CD4-positive, alpha-beta memory T cell (primary cell): ENCODE measurements around the gene PARK7. TPM values are rescaled to one million over a fixed set of nuclear protein-coding genes. Genes with fewer than 3 reads are reported as not detected.
A peak's percentile ranks its signal among the peaks of the same experiment; 100 is the strongest.
"Not testable (repeated sequence)": the region's sequence is repeated elsewhere in the genome, so short reads cannot be mapped to it uniquely, and the experiment has no call there.

Experiments
- CTCF ChIA-PET: fragments of 350-600 bp; sonication (Branson Sonifier 250); formaldehyde crosslinking; loops from one replicate; lab custom pipeline; 2021; ENCODE audit warnings: inconsistent platforms; ENCODE audit not compliant: partially characterized antibody; lab: Charles Lee
- POLR2A ChIA-PET: fragments of 350-600 bp; sonication (Branson Sonifier 250); formaldehyde crosslinking; loops from one replicate; lab custom pipeline; 2021; ENCODE audit not compliant: partially characterized antibody; lab: Charles Lee
- DNase-seq, 5 donors: peaks; one replicate each; pipeline versions ENCODE4 v3.0.0 to v3.0.0-alpha.2; 2020 to 2022; ENCODE audit warnings: mixed read lengths in 1 of 5
- H3K27ac ChIP-seq: one replicate; pipeline ENCODE4 v1.7.0; 2013; ENCODE audit warnings: low read depth, low read length
- H3K27me3 ChIP-seq: 2 replicates; pipeline ENCODE4 v1.7.0; 2013; ENCODE audit warnings: mild to moderate bottlenecking, low read length, moderate library complexity; ENCODE audit not compliant: insufficient read depth
- H3K36me3 ChIP-seq: 2 replicates; pipeline ENCODE4 v1.7.0; 2013; ENCODE audit warnings: mild to moderate bottlenecking, low read length, moderate library complexity; ENCODE audit not compliant: insufficient read depth
- H3K4me1 ChIP-seq: 2 replicates; pipeline ENCODE4 v1.7.0; 2013; ENCODE audit warnings: mild to moderate bottlenecking, low read length, moderate library complexity; ENCODE audit not compliant: insufficient read depth
- H3K4me3 ChIP-seq, 2 donors: one replicate each; pipeline ENCODE4 v1.7.0; 2013; ENCODE audit warnings: low read length in 2 of 2, mild to moderate bottlenecking in 1 of 2
- H3K9me3 ChIP-seq, 2 donors: one replicate each; pipeline ENCODE4 v1.7.0; 2013; ENCODE audit warnings: low read length in 2 of 2, control low read depth in 1 of 2; ENCODE audit not compliant: control insufficient read depth in 1 of 2
- H3K27ac Mint-ChIP-seq, 7 donors: one replicate each; pipeline ENCODE4 v1.8.0; 2020 to 2021; ENCODE audit warnings: mixed read lengths in 7 of 7, mild to moderate bottlenecking in 6 of 7, inconsistent platforms in 3 of 7, moderate library complexity in 3 of 7
- H3K27me3 Mint-ChIP-seq, 2 donors: one replicate each; pipeline ENCODE4 v1.8.0; 2020 to 2021; ENCODE audit warnings: mixed read lengths in 2 of 2
- H3K36me3 Mint-ChIP-seq, 2 donors: one replicate each; pipeline ENCODE4 v1.8.0; 2020 to 2021; ENCODE audit warnings: mixed read lengths in 2 of 2, inconsistent platforms in 1 of 2, mild to moderate bottlenecking in 1 of 2
- H3K4me1 Mint-ChIP-seq, 4 donors: one replicate each; pipeline ENCODE4 v1.8.0; 2020 to 2021; ENCODE audit warnings: mixed read lengths in 4 of 4, mild to moderate bottlenecking in 1 of 4
- H3K4me3 Mint-ChIP-seq, 8 donors: one replicate each; pipeline ENCODE4 v1.8.0; 2020 to 2021; ENCODE audit warnings: mixed read lengths in 8 of 8, mild to moderate bottlenecking in 7 of 8, moderate library complexity in 6 of 8, inconsistent platforms in 3 of 8
- H3K9me3 Mint-ChIP-seq, 8 donors: one replicate each; pipeline ENCODE4 v1.8.0; 2020 to 2021; ENCODE audit warnings: mixed read lengths in 8 of 8, mild to moderate bottlenecking in 5 of 8, inconsistent platforms in 3 of 8, moderate library complexity in 1 of 8
- intact Hi-C: fragments of 100-400 bp; cut with micrococcal nuclease; formaldehyde crosslinking; loops from one replicate; pipeline ENCODE4 v1.15.1; 2023
- polyA plus RNA-seq, 2 donors: library from polyadenylated mRNA; unstranded; fragments of 300-500 nt; fragmentation: Illumina TruSeq; gene quantifications; one replicate each; pipeline ENCODE4 v1.2.3, GENCODE V29; 2021
- total RNA-seq, 2 experiments: library from RNA; stranded (reverse); gene quantifications; one replicate each; pipeline ENCODE4 v1.2.3, GENCODE V29; 2021

The PARK7 gene
- total and polyA plus RNA-seq, 4 experiments from 2014 or later, result 112 to 381 (median 232) TPM

GRCh38 chr1:7963841-7964240 is 2.3 kb downstream of the PARK7 start:
- H3K27ac ChIP-seq, POLR2A ChIA-PET, H3K27me3 ChIP-seq, H3K9me3 ChIP-seq, DNase-seq, H3K9me3 Mint-ChIP-seq, H3K4me3 ChIP-seq, H3K27me3 Mint-ChIP-seq: not testable (repeated sequence)
- CTCF ChIA-PET, result interaction anchor here (3.8 kb wide), 1 partner anchor 12 kb away, joined by 13 read pairs; no protein-coding TSS in a partner anchor
- Histone ChIP-seq H3K4me1 (peaks cover 66% of the 10 kb centered on the region), H3K36me3 (peaks cover 42% of the 10 kb centered on the region)
- Mint-ChIP-seq H3K4me3 (peak overlapping the region in 7 of 8 donors; percentile 12 to 88 (median 57)), H3K27ac (peak overlapping the region in 6 of 7 donors; percentile 8 to 99 (median 72)), H3K36me3 (peaks cover 24 to 55% of the 10 kb centered on the region in 2 donors), H3K4me1 (peaks cover 39 to 77% (median 60%) of the 10 kb centered on the region in 4 donors)
- intact Hi-C loops, result loop anchor here (5.0 kb wide), 1 partner anchor 188 kb away; no protein-coding TSS in a partner anchor

GRCh38 chr1:7964476-7964875 is 3.0 kb downstream of the PARK7 start:
- Mint-ChIP-seq H3K4me1 (peaks cover 37 to 79% (median 58%) of the 10 kb centered on the region in 4 donors), H3K27me3 (no peaks in the 10 kb centered on the region), H3K4me3 (peak overlapping the region in 3 of 8 donors; percentile 19 to 51 (median 49)), H3K9me3 (no peaks in the 10 kb centered on the region), H3K36me3 (peaks cover 29 to 60% of the 10 kb centered on the region in 2 donors), H3K27ac (peak overlapping the region in 5 of 7 donors; percentile 17 to 99 (median 82))
- peaks cover 66% of the 10 kb centered on the region for H3K4me1 ChIP-seq
- DNase-seq, result no peak
- H3K4me3 ChIP-seq, result no peak overlapping the region
- no peaks in the 10 kb centered on the region for H3K27me3 ChIP-seq
- ChIA-PET POLR2A (no interaction called here), CTCF (interaction anchor here (3.8 kb wide), 1 partner anchor 11 kb away, joined by 13 read pairs; no protein-coding TSS in a partner anchor)
- no peaks in the 10 kb centered on the region for H3K9me3 ChIP-seq
- no peak overlapping the region for H3K27ac ChIP-seq
- peaks cover 47% of the 10 kb centered on the region for H3K36me3 ChIP-seq
- intact Hi-C loops, result loop anchor here (5.0 kb wide), 1 partner anchor 188 kb away; no protein-coding TSS in a partner anchor

GRCh38 chr1:7967196-7967595 is 5.7 kb downstream of the PARK7 start:
- no peaks in the 10 kb centered on the region for H3K27me3 ChIP-seq
- no peak overlapping the region for H3K27ac ChIP-seq
- Mint-ChIP-seq H3K36me3 (peaks cover 46 to 70% of the 10 kb centered on the region in 2 donors), H3K4me1 (peaks cover 29 to 57% (median 45%) of the 10 kb centered on the region in 4 donors), H3K9me3 (no peaks in the 10 kb centered on the region), H3K27me3 (no peaks in the 10 kb centered on the region), H3K27ac (peak overlapping the region in 4 of 7 donors; percentile 2 to 64 (median 30)), H3K4me3 (peak overlapping the region in 3 of 8 donors; percentile 6 to 35 (median 12))
- no peak overlapping the region for H3K4me3 ChIP-seq
- POLR2A ChIA-PET, result no interaction called here
- peaks cover 66% of the 10 kb centered on the region for H3K36me3 ChIP-seq
- no peak for DNase-seq
- intact Hi-C loops, result no loop called here
- CTCF ChIA-PET, result interaction anchor here (1.6 kb wide), 1 partner anchor 14 kb away, joined by 7 read pairs; no protein-coding TSS in a partner anchor
- H3K9me3 ChIP-seq, result no peaks in the 10 kb centered on the region
- peaks cover 54% of the 10 kb centered on the region for H3K4me1 ChIP-seq

- CTCF ChIA-PET, result interaction anchor here (1.6 kb wide), 1 partner anchor 14 kb away, joined by 7 read pairs; no protein-coding TSS in a partner anchor
- peaks cover 26 to 52% (median 41%) of the 10 kb centered on the region in 4 donors for H3K4me1 Mint-ChIP-seq
- H3K36me3 Mint-ChIP-seq, result peaks cover 46 to 71% of the 10 kb centered on the region in 2 donors
- no peaks in the 10 kb centered on the region for H3K27me3 ChIP-seq
- peak overlapping the region in 3 of 7 donors; percentile 2 to 75 (median 22) for H3K27ac Mint-ChIP-seq
- no peaks in the 10 kb centered on the region for H3K9me3 Mint-ChIP-seq
- no peak overlapping the region for H3K4me3 Mint-ChIP-seq
- intact Hi-C loops, result no loop called here
- POLR2A ChIA-PET, result no interaction called here
- H3K27ac ChIP-seq, result no peak overlapping the region
- peaks cover 49% of the 10 kb centered on the region for H3K4me1 ChIP-seq
- H3K27me3 Mint-ChIP-seq, result no peaks in the 10 kb centered on the region
- no peaks in the 10 kb centered on the region for H3K9me3 ChIP-seq
- no peak overlapping the region for H3K4me3 ChIP-seq
- peaks cover 66% of the 10 kb centered on the region for H3K36me3 ChIP-seq
- DNase-seq, result no peak
Measured at GRCh38 chr1:7967651-7968050, 6.1 kb downstream of the PARK7 start.

- Mint-ChIP-seq H3K36me3 (peaks cover 37 to 55% of the 10 kb centered on the region in 2 donors), H3K27me3 (no peaks in the 10 kb centered on the region), H3K4me3 (no peak overlapping the region), H3K9me3 (no peaks in the 10 kb centered on the region), H3K4me1 (peaks cover 18 to 30% (median 22%) of the 10 kb centered on the region in 4 donors), H3K27ac (peak overlapping the region in 3 of 7 donors; percentile 48 to 64 (median 52))
- Histone ChIP-seq H3K9me3 (no peaks in the 10 kb centered on the region), H3K4me3 (no peak overlapping the region), H3K36me3 (peaks cover 51% of the 10 kb centered on the region), H3K27me3 (no peaks in the 10 kb centered on the region), H3K27ac (no peak overlapping the region), H3K4me1 (peaks cover 23% of the 10 kb centered on the region)
- CTCF ChIA-PET, result interaction anchor here (1.1 kb wide), 1 partner anchor 11 kb away, joined by 5 read pairs; no protein-coding TSS in a partner anchor
- DNase-seq, result no peak
- intact Hi-C loops, result no loop called here
- POLR2A ChIA-PET, result interaction anchor here (1.6 kb wide), 1 partner anchor 9 kb away, joined by 6 read pairs; the partner anchor contains the start of gene PARK7
Measured at GRCh38 chr1:7970246-7970645, 8.7 kb downstream of the PARK7 start.

GRCh38 chr1:7971024-7971423 is 9.5 kb downstream of the PARK7 start:
- no peak overlapping the region for H3K4me3 Mint-ChIP-seq

GRCh38 chr1:7972285-7972684 is 10.8 kb downstream of the PARK7 start:
- ChIA-PET CTCF (interaction anchor here (1.0 to 1.3 kb wide), 2 partner anchors 10 to 42 kb away, joined by 3 to 8 read pairs; no protein-coding TSS in a partner anchor), POLR2A (no interaction called here)
- intact Hi-C loops, result no loop called here
- Histone ChIP-seq H3K9me3 (no peaks in the 10 kb centered on the region), H3K4me3 (no peak overlapping the region), H3K27me3 (no peaks in the 10 kb centered on the region), H3K27ac (no peak overlapping the region), H3K4me1 (peaks cover 5% of the 10 kb centered on the region), H3K36me3 (peaks cover 41% of the 10 kb centered on the region)
- H3K9me3 Mint-ChIP-seq, result no peaks in the 10 kb centered on the region
- no peak overlapping the region for H3K4me3 Mint-ChIP-seq
- H3K27me3 Mint-ChIP-seq, result no peaks in the 10 kb centered on the region
- no peak for DNase-seq
- H3K27ac Mint-ChIP-seq, result no peak overlapping the region
- peaks cover 31 to 49% of the 10 kb centered on the region in 2 donors for H3K36me3 Mint-ChIP-seq
- H3K4me1 Mint-ChIP-seq, result peaks cover 6 to 12% (median 8%) of the 10 kb centered on the region in 4 donors

More at GRCh38 chr1:7971024-7971423, 9.5 kb downstream of the PARK7 start:
- Histone ChIP-seq H3K27me3 (no peaks in the 10 kb centered on the region), H3K36me3 (peaks cover 45% of the 10 kb centered on the region), H3K27ac (no peak overlapping the region), H3K4me3 (no peak overlapping the region), H3K9me3 (no peaks in the 10 kb centered on the region), H3K4me1 (peaks cover 16% of the 10 kb centered on the region)
- CTCF ChIA-PET, result interaction anchor here (1.1 kb wide), 1 partner anchor 10 kb away, joined by 5 read pairs; no protein-coding TSS in a partner anchor
- H3K27ac Mint-ChIP-seq, result peak overlapping the region in 1 of 7 donors; percentile 53
- no peak for DNase-seq
- peaks cover 34 to 52% of the 10 kb centered on the region in 2 donors for H3K36me3 Mint-ChIP-seq
- POLR2A ChIA-PET, result interaction anchor here (1.6 kb wide), 1 partner anchor 9 kb away, joined by 6 read pairs; the partner anchor contains the start of gene PARK7
- intact Hi-C loops, result no loop called here
- H3K27me3 Mint-ChIP-seq, result no peaks in the 10 kb centered on the region
- H3K9me3 Mint-ChIP-seq, result no peaks in the 10 kb centered on the region
- H3K4me1 Mint-ChIP-seq, result peaks cover 13 to 23% (median 18%) of the 10 kb centered on the region in 4 donors
